Right atrium auricular region (tissue), 2 donors: ENCODE results near the gene FBN3. TPM values are rescaled to one million over a fixed set of nuclear protein-coding genes. Genes with fewer than 3 reads are reported as not detected.

Experiments
- DNase-seq: peaks from one replicate; pipeline ENCODE4 v3.0.0-alpha.2; 2019; ENCODE audit warnings: low spot score
- H3K27ac ChIP-seq, 2 donors: fragments of 200-600 bp; sonication (generic); 1 replicate in 1 of 2; 2 replicates in 1 of 2; pipeline ENCODE4 v1.5.1; 2016 to 2019
- H3K27me3 ChIP-seq, 2 donors: fragments of 200-600 bp; sonication (generic); one replicate each; pipeline versions ENCODE4 v1.5.1 to v1.6.0; 2017 to 2019
- H3K36me3 ChIP-seq: fragments of 200-600 bp; sonication (generic); one replicate; pipeline ENCODE4 v1.5.1; 2016
- H3K4me1 ChIP-seq, 2 donors: fragments of 200-600 bp; sonication (generic); one replicate each; pipeline versions ENCODE4 v1.5.1 to v1.6.0; 2017 to 2019
- H3K4me3 ChIP-seq, 2 donors: fragments of 200-600 bp; sonication (generic); 1 replicate in 1 of 2; 2 replicates in 1 of 2; pipeline ENCODE4 v1.5.1; 2017 to 2019; ENCODE audit warnings: mild to moderate bottlenecking in 1 of 2, moderate library complexity in 1 of 2
- H3K9me3 ChIP-seq, 2 donors: fragments of 200-600 bp; sonication (generic); one replicate each; pipeline ENCODE4 v1.5.1; 2019
- total RNA-seq, 2 donors: library from RNA; depleted of rRNA; stranded (reverse); fragments of >200 nt; gene quantifications; one replicate each; pipeline ENCODE4 v1.1.0, GENCODE V29; 2016
- TF ChIP-seq, protein P1 (sequence below), 2 donors: fragments of 200-600 bp; sonication (generic); IDR thresholded peaks; one replicate each; pipeline ENCODE4 v1.5.1; 2019; ENCODE audit warnings: antibody characterized with exemption in 2 of 2

FBN3 gene
- total RNA-seq, 2 donors from 2014 or later: not detected

DNA sequence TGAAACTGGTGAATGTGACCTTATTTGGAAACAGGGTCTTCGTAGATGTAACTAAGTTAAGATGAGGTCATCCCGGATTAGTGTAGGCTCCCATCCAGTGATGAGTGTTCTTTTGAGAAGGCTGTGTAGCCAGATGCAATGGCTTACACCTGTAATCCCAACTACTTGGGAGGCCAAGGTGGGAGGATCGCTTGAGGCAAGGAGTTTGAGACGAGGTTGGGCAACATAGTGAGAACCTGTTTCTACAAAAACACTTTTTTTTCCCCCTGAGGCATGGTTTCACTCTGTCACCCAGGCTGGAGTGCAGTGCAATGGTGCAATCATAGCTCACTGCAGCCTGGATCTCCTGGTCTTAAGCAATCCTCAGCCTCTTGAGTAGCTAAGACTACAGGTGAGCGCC lies 36.4 kb downstream of the FBN3 start:
- H3K27ac ChIP-seq: no peak overlapping the region
- H3K4me1 ChIP-seq: no peaks in the 10 kb centered on the region
- H3K27me3 ChIP-seq: no peaks in the 10 kb centered on the region
- no peaks in the 10 kb centered on the region for H3K9me3 ChIP-seq
- DNase-seq: no peak
- no peak overlapping the region for H3K4me3 ChIP-seq
- TF ChIP-seq, protein P1, sequence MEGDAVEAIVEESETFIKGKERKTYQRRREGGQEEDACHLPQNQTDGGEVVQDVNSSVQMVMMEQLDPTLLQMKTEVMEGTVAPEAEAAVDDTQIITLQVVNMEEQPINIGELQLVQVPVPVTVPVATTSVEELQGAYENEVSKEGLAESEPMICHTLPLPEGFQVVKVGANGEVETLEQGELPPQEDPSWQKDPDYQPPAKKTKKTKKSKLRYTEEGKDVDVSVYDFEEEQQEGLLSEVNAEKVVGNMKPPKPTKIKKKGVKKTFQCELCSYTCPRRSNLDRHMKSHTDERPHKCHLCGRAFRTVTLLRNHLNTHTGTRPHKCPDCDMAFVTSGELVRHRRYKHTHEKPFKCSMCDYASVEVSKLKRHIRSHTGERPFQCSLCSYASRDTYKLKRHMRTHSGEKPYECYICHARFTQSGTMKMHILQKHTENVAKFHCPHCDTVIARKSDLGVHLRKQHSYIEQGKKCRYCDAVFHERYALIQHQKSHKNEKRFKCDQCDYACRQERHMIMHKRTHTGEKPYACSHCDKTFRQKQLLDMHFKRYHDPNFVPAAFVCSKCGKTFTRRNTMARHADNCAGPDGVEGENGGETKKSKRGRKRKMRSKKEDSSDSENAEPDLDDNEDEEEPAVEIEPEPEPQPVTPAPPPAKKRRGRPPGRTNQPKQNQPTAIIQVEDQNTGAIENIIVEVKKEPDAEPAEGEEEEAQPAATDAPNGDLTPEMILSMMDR (IDR thresholded peaks at IDR 0.05): no peak
- H3K36me3 ChIP-seq: no peaks in the 10 kb centered on the region

DNA sequence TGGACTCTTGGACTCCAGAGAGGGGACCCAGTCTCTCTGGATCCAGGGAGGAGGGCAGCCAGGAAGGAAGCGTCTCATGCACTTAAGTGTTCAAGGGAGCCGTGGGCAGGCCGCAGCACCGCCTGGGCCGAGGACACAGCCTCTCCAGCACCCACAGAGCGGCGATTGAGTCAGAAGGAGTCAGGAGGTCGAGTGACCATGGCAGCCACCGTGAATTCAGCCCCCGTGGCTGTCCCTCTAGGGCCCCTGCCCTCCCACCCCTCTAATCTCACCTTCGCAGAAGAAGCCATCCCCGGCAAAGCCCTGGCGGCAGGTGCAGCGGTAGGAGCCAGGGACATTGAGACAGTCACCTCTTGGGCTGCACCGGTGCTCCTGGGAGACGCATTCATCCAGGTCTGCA lies 38.0 kb downstream of the FBN3 start:
- Histone ChIP-seq H3K27me3 (no peaks in the 10 kb centered on the region), H3K4me3 (no peak overlapping the region), H3K27ac (no peak overlapping the region), H3K36me3 (no peaks in the 10 kb centered on the region), H3K4me1 (no peaks in the 10 kb centered on the region), H3K9me3 (no peaks in the 10 kb centered on the region)
- no peak for DNase-seq
- TF ChIP-seq, protein P1 (IDR thresholded peaks at IDR 0.05): no peak

DNA sequence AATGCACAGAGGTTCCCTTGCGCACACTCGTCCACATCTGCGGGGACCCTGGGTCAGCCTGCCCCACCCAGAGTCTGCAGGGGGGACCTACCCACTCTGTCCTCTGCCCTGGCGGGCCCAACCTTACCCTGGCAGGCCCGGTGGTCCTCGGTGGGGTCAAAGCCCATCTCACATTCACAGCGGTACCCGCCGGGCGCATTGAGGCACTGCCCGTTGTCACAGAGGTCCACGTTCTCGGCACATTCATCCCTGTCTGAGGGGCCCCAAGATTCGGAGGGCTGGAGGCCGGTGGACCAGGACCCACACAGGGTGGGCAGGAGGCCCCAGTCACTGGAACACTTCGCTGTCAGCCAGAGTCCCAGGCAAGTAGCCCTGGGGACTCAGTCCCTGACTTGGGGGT lies 38.5 kb downstream of the FBN3 start:
- TF ChIP-seq, protein P1 (IDR thresholded peaks at IDR 0.05): no peak
- DNase-seq: no peak
- Histone ChIP-seq H3K27me3 (no peaks in the 10 kb centered on the region), H3K36me3 (no peaks in the 10 kb centered on the region), H3K4me3 (no peak overlapping the region), H3K4me1 (no peaks in the 10 kb centered on the region), H3K9me3 (no peaks in the 10 kb centered on the region), H3K27ac (no peak overlapping the region)

DNA sequence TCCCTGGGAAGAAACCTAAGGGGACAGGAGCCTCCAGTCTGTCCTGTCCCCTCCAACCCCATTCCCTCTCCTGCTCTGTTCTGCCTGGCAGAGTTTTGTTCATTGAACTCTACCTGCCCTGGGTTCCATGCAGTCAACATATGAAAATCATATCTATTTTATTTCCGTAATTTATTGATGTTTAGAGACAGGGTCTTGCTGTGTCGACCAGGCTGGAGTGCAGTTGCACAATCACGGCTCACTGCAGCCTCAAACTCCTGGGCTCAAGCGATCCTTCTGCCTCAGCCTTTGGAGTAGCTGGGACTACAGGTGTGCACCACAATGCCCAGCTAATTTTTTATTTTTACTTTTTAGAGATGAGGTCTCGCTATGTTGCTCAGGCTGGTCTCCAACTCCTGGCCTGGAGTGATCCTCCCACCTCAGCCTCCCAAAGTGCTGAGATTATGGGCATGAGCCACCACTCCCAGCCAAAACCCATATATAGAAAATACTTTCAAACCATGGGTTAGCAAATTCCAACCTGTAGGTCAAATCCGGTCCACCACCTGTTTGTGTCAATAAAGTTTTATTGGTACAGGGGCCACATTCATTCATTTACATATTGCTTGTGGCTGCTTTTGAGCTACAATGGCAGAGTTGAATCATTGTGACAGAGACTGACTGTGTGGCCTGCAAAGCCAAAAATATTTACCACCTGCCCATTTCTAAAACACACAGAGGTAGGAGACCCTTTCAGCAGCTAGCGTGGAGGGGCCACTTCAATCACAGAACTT lies 39.3 kb downstream of the FBN3 start:
- TF ChIP-seq, protein P1 (IDR thresholded peaks at IDR 0.05): no peak
- Histone ChIP-seq H3K27me3 (no peaks in the 10 kb centered on the region), H3K4me3 (no peak overlapping the region), H3K4me1 (no peaks in the 10 kb centered on the region), H3K36me3 (no peaks in the 10 kb centered on the region), H3K27ac (no peak overlapping the region), H3K9me3 (no peaks in the 10 kb centered on the region)
- no peak for DNase-seq

DNA sequence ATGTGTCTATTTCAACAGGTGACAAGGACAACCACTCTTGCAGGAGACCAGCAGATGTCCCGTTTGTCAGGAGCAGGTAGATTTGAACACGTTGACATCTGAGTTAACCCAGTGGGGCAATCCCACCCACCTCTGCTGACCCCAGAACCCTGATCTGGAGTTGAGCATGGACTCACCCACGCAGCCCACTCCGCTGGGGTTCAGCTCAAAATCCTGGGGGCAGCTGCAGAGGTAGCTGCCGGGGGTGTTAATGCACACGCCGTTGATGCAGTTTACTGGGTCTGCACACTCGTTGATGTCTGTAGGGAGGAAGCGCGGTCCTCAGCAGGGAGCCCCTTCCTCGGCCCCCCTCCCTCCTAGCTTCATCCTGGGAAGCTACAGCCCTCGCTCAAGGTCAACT lies 39.9 kb downstream of the FBN3 start:
- no peak overlapping the region for H3K27ac ChIP-seq
- H3K4me3 ChIP-seq: no peak overlapping the region
- H3K36me3 ChIP-seq: no peaks in the 10 kb centered on the region
- DNase-seq: no peak
- no peaks in the 10 kb centered on the region for H3K27me3 ChIP-seq
- TF ChIP-seq, protein P1 (IDR thresholded peaks at IDR 0.05): no peak
- H3K4me1 ChIP-seq: no peaks in the 10 kb centered on the region
- H3K9me3 ChIP-seq: no peaks in the 10 kb centered on the region
